HEK293 (cell line): ENCODE data around the gene VAPA.

ENCODE experiments used
- ZFP3 ChIP-seq: fragments of 450-650 bp; formaldehyde crosslinking; IDR thresholded peaks from 2 replicates; pipeline ENCODE4 v1.5.1; 2016; ENCODE audit warnings: low read depth, missing biosample characterization, missing genetic modification characterization
- TF ChIP-seq, protein P1 (sequence below): fragments of 450-650 bp; formaldehyde crosslinking; IDR thresholded peaks from 2 replicates; pipeline ENCODE4 v1.5.1; 2016; ENCODE audit warnings: missing biosample characterization, missing genetic modification characterization
- TF ChIP-seq, protein P2 (sequence below): fragments of 450-650 bp; formaldehyde crosslinking; IDR thresholded peaks from 2 replicates; pipeline ENCODE4 v1.5.1; 2016; ENCODE audit warnings: missing biosample characterization, missing genetic modification characterization
- TF ChIP-seq, protein P3 (sequence below): fragments of 450-650 bp; formaldehyde crosslinking; IDR thresholded peaks from 2 replicates; pipeline ENCODE4 v1.5.1; 2016; ENCODE audit warnings: missing biosample characterization, missing genetic modification characterization
- TF ChIP-seq, protein P4 (sequence below): fragments of 450-650 bp; formaldehyde crosslinking; conservative IDR thresholded peaks from 2 replicates; pipeline ENCODE4 v1.5.1; 2016; ENCODE audit warnings: low read depth, missing biosample characterization, missing genetic modification characterization

DNA sequence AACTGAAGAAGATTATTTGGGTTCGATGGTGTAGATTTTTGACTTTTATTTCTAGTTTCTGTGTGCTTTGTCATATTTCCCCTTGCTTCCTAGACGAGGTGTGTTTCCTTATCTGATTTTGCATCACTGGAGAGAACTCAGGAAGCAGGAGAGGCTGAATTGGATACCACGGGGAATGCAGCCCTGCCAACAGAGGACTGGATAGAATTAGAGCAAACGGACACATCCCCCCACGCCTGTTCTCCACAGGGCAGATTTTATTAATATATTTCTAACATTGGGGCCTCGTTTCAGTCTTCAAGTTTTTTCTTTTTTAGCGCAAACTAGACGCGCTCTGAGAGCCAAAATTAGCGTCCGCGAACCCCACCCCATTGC lies 678 bp upstream of the VAPA start:
- TF ChIP-seq, protein P1, sequence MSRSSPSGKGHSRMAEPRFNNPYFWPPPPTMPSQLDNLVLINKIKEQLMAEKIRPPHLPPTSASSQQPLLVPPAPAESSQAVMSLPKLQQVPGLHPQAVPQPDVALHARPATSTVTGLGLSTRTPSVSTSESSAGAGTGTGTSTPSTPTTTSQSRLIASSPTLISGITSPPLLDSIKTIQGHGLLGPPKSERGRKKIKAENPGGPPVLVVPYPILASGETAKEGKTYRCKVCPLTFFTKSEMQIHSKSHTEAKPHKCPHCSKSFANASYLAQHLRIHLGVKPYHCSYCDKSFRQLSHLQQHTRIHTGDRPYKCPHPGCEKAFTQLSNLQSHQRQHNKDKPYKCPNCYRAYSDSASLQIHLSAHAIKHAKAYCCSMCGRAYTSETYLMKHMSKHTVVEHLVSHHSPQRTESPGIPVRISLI, result no peak
- TF ChIP-seq, protein P2, sequence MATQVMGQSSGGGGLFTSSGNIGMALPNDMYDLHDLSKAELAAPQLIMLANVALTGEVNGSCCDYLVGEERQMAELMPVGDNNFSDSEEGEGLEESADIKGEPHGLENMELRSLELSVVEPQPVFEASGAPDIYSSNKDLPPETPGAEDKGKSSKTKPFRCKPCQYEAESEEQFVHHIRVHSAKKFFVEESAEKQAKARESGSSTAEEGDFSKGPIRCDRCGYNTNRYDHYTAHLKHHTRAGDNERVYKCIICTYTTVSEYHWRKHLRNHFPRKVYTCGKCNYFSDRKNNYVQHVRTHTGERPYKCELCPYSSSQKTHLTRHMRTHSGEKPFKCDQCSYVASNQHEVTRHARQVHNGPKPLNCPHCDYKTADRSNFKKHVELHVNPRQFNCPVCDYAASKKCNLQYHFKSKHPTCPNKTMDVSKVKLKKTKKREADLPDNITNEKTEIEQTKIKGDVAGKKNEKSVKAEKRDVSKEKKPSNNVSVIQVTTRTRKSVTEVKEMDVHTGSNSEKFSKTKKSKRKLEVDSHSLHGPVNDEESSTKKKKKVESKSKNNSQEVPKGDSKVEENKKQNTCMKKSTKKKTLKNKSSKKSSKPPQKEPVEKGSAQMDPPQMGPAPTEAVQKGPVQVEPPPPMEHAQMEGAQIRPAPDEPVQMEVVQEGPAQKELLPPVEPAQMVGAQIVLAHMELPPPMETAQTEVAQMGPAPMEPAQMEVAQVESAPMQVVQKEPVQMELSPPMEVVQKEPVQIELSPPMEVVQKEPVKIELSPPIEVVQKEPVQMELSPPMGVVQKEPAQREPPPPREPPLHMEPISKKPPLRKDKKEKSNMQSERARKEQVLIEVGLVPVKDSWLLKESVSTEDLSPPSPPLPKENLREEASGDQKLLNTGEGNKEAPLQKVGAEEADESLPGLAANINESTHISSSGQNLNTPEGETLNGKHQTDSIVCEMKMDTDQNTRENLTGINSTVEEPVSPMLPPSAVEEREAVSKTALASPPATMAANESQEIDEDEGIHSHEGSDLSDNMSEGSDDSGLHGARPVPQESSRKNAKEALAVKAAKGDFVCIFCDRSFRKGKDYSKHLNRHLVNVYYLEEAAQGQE (tag by site-specific recombination), result no peak
- TF ChIP-seq, protein P3, sequence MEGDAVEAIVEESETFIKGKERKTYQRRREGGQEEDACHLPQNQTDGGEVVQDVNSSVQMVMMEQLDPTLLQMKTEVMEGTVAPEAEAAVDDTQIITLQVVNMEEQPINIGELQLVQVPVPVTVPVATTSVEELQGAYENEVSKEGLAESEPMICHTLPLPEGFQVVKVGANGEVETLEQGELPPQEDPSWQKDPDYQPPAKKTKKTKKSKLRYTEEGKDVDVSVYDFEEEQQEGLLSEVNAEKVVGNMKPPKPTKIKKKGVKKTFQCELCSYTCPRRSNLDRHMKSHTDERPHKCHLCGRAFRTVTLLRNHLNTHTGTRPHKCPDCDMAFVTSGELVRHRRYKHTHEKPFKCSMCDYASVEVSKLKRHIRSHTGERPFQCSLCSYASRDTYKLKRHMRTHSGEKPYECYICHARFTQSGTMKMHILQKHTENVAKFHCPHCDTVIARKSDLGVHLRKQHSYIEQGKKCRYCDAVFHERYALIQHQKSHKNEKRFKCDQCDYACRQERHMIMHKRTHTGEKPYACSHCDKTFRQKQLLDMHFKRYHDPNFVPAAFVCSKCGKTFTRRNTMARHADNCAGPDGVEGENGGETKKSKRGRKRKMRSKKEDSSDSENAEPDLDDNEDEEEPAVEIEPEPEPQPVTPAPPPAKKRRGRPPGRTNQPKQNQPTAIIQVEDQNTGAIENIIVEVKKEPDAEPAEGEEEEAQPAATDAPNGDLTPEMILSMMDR (tag by site-specific recombination), result no peak
- TF ChIP-seq, protein P4, sequence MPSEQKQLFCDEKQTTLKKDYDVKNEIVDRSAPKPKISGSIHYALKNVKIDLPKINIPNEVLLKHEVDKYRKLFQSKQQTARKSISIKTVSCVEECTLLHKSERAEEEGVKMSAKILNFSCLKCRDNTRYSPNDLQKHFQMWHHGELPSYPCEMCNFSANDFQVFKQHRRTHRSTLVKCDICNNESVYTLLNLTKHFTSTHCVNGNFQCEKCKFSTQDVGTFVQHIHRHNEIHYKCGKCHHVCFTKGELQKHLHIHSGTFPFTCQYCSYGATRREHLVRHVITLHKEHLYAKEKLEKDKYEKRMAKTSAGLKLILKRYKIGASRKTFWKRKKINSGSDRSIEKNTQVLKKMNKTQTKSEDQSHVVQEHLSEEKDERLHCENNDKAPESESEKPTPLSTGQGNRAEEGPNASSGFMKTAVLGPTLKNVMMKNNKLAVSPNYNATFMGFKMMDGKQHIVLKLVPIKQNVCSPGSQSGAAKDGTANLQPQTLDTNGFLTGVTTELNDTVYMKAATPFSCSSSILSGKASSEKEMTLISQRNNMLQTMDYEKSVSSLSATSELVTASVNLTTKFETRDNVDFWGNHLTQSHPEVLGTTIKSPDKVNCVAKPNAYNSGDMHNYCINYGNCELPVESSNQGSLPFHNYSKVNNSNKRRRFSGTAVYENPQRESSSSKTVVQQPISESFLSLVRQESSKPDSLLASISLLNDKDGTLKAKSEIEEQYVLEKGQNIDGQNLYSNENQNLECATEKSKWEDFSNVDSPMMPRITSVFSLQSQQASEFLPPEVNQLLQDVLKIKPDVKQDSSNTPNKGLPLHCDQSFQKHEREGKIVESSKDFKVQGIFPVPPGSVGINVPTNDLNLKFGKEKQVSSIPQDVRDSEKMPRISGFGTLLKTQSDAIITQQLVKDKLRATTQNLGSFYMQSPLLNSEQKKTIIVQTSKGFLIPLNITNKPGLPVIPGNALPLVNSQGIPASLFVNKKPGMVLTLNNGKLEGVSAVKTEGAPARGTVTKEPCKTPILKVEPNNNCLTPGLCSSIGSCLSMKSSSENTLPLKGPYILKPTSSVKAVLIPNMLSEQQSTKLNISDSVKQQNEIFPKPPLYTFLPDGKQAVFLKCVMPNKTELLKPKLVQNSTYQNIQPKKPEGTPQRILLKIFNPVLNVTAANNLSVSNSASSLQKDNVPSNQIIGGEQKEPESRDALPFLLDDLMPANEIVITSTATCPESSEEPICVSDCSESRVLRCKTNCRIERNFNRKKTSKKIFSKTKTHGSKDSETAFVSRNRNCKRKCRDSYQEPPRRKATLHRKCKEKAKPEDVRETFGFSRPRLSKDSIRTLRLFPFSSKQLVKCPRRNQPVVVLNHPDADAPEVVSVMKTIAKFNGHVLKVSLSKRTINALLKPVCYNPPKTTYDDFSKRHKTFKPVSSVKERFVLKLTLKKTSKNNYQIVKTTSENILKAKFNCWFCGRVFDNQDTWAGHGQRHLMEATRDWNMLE (tag by site-specific recombination), result no peak
- TF ChIP-seq ZFP3 (tag by site-specific recombination), result no peak
